NT2/D1 (cell line): ENCODE measurements around the gene DBT.

Experiments used
- SUZ12 ChIP-seq: IDR thresholded peaks from 2 replicates; pipeline ENCODE4 v1.6.1; 2011; ENCODE audit not compliant: insufficient read length, insufficient read depth; ENCODE audit errors: extremely low read depth
- YY1 ChIP-seq: IDR thresholded peaks from 2 replicates; pipeline ENCODE4 v1.6.1; 2011; ENCODE audit not compliant: insufficient read length, insufficient read depth
- ZNF274 ChIP-seq: IDR thresholded peaks from 2 replicates; pipeline ENCODE4 v1.6.1; 2011; ENCODE audit warnings: mild to moderate bottlenecking, low read depth, low read length

DNA sequence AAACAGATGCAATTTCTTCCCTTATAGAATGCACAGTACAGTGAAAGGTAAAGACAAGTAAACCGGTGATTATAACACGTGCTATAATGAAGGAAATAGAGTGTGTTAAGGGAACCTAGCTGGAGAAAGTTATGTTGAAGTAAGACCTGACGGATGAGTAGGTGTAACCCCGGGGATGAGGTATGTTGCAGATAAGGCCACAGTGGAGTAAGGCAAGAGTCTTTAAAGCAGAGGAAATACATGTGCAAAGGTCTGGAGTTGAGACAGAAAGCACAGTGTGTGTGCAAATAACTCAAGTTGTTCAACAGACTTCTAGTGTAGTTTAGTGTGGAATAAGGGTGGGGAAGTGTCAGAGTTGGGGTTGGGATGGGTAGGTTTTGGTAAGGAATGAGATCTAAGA is 2.9 kb downstream of the DBT start:
- TF ChIP-seq SUZ12 (no peak), YY1 (no peak), ZNF274 (no peak)
